Skeletal muscle satellite cell (primary cell): Measurements from ENCODE around the gene ADGRG7.
"Not testable (repeated sequence)": the region's sequence is repeated elsewhere in the genome, so short reads cannot be mapped to it uniquely, and the experiment has no call there.

Source experiments
- H3K27me3 ChIP-seq: 2 replicates; pipeline ENCODE4 v1.7.0; 2013; ENCODE audit warnings: low read length; ENCODE audit not compliant: control insufficient read depth, insufficient read depth
- H3K36me3 ChIP-seq: 2 replicates; pipeline ENCODE4 v1.7.0; 2013; ENCODE audit warnings: mild to moderate bottlenecking, control low read depth, low read length; ENCODE audit not compliant: insufficient read depth
- H3K4me1 ChIP-seq: 2 replicates; pipeline ENCODE4 v1.7.0; 2013; ENCODE audit warnings: low read length; ENCODE audit not compliant: control insufficient read depth, insufficient read depth
- H3K4me2 ChIP-seq: 2 replicates; pipeline ENCODE4 v1.7.0; 2013; ENCODE audit warnings: mild to moderate bottlenecking, low read length
- H3K4me3 ChIP-seq: 2 replicates; pipeline ENCODE4 v1.7.0; 2013; ENCODE audit warnings: low read length
- H3K9ac ChIP-seq: 2 replicates; pipeline ENCODE4 v1.7.0; 2013; ENCODE audit warnings: mild to moderate bottlenecking, low read depth, low read length, moderate library complexity
- H3K9me3 ChIP-seq: replicated peaks from 2 replicates; pipeline ENCODE4 v1.7.0; 2013; ENCODE audit warnings: mild to moderate bottlenecking, control low read depth, low read length

Gene ADGRG7

DNA sequence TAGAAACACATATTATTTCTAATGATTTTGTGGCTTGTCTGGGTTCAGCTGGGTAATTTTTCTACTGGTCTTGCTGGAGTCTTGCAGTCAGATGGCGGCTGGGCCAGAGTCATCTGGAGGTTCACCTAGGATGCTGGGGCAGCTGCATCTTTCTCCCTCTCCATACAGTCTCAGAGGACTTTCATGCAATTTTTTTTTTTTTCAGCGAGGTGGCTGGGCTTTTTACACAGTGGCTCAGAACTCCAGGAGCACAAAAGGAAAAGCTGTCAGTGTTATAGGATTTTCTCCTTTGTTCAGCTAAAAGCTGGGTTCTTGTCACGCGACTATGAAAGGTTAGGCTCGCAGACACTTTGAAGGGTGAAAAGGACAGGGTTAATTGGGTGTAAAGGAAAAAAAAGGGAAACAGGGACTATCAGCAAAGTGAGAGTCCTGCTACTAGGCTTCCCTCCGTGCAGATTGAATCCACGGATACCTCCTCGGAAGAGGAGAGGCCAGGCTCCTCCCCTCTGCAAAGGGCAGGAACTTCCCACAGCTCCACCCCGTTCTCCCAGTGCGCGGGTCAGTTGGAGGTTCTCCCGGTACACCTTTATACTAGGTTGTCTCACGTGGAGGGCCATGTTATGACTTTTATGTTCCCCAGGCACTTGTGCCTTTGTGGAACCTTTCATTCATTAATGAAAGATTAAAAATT, 44.3 kb downstream of the ADGRG7 start:
- Histone ChIP-seq H3K9ac (no peak overlapping the region), H3K9me3 (no peaks in the 10 kb centered on the region), H3K36me3 (no peaks in the 10 kb centered on the region), H3K4me2 (no peak overlapping the region), H3K4me1 (peaks cover 15% of the 10 kb centered on the region), H3K27me3 (no peaks in the 10 kb centered on the region), H3K4me3 (no peak overlapping the region)

DNA sequence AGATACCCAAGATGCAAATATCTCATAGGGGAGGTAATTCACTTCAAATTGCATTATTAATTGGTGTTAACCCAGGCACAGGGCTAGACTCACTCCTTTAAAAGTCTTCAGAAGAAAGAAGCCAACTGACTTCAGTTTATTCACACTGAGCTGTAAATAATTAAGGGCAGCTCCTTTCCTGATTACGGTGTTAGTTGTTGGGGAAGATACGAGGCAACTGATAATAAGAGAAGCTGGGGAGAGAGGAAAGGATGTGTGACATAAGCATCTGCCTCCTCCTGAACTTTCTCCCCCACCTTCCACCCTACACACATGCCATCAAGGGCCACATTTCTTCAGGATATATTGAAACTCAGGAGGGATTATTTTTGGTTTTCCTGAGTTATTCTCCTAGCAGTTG, 47.5 kb downstream of the ADGRG7 start:
- no peak overlapping the region for H3K4me2 ChIP-seq
- H3K27me3 ChIP-seq: no peaks in the 10 kb centered on the region
- no peaks in the 10 kb centered on the region for H3K9me3 ChIP-seq
- H3K4me1 ChIP-seq: no peaks in the 10 kb centered on the region
- H3K36me3 ChIP-seq: no peaks in the 10 kb centered on the region
- no peak overlapping the region for H3K9ac ChIP-seq
- no peak overlapping the region for H3K4me3 ChIP-seq

DNA sequence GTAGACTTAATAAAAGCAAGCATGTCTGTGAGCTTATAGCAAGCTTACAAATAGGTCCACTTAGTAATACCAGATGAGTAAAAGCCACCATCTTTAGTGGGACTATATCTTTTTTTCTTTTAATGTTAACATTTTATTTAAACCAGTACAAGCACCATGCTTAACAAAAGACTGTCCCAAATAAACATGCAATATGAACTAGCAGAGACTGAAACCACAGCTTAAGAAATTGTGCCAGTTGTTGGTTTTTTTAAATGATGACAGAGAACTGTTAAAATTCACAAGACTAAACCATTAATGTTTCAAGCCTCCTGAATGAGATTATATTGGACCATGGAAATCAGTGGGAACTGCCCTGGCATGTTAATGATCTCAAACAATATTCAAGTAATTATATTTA, 51.9 kb downstream of the ADGRG7 start:
- H3K4me3 ChIP-seq, H3K4me2 ChIP-seq, H3K9ac ChIP-seq, H3K36me3 ChIP-seq, H3K9me3 ChIP-seq, H3K4me1 ChIP-seq: not testable (repeated sequence)
- H3K27me3 ChIP-seq: peaks cover 10% of the 10 kb centered on the region

DNA sequence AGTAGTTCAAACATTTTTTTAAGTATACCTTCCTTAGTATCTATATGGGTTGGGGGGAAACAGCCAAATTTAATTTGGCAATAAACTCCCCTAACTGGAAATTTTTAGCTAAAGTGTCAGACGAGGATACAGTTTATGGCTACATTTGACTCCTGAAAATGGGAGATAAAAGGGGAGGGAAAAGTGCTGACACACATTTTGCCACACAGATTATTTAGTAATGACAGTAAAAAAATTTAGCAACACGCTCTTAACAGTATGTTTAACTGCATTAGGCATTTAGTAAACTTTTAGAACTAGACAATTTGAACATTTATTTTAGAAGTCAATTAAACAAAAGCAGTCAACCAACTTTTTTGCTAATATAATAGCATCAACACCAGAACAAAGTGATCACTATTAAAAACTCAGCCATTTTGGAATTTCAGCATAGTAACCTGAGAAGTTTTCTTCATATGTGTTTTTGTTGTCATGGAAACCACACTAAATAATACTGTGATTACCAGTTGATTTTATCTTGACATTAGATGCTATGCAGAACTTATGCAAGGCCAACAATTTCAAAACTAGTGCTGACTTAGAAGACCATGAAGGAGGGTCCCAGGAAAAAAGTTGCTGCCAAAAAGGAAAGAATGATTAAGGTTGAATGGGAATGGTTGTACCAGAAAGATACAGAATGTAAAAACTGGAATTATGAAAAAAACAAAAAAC, 52.9 kb downstream of the ADGRG7 start:
- Histone ChIP-seq H3K27me3 (peaks cover 10% of the 10 kb centered on the region), H3K4me1 (no peaks in the 10 kb centered on the region), H3K9me3 (no peaks in the 10 kb centered on the region), H3K4me2 (no peak overlapping the region), H3K9ac (no peak overlapping the region), H3K4me3 (no peak overlapping the region), H3K36me3 (no peaks in the 10 kb centered on the region)

GRCh38 chr3:100665230-100665629, 55.8 kb downstream of the ADGRG7 start:
- no peaks in the 10 kb centered on the region for H3K9me3 ChIP-seq
- H3K9ac ChIP-seq: no peak overlapping the region

DNA sequence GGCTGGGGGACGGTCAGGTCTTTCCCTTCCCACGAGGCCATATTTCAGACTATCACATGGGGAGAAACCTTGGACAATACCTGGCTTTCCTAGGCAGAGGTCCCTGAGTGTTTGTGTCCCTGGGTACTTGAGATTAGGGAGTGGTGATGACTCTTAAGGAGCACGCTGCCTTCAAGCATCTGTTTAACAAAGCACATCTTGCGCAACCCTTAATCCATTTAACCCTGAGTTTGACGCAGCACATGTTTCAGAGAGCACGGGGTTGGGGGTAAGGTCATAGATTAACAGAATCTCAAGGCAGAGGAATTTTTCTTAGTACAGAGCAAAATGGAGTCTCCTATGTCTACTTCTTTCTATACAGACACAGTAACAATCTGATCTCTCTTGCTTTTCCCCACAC, 57.3 kb downstream of the ADGRG7 start:
- not testable (repeated sequence) for H3K9ac ChIP-seq, H3K4me3 ChIP-seq, H3K9me3 ChIP-seq, H3K4me1 ChIP-seq, H3K36me3 ChIP-seq, H3K4me2 ChIP-seq
- H3K27me3 ChIP-seq: peaks cover 15% of the 10 kb centered on the region

More at GRCh38 chr3:100665230-100665629, 55.8 kb downstream of the ADGRG7 start:
- Histone ChIP-seq H3K36me3 (no peaks in the 10 kb centered on the region), H3K27me3 (peaks cover 15% of the 10 kb centered on the region), H3K4me3 (no peak overlapping the region), H3K4me1 (no peaks in the 10 kb centered on the region), H3K4me2 (no peak overlapping the region)

- H3K9ac ChIP-seq, H3K4me1 ChIP-seq: not testable (repeated sequence)
Observed at GRCh38 chr3:100667316-100667715, 57.9 kb downstream of the ADGRG7 start.

GRCh38 chr3:100670995-100671394, 61.6 kb downstream of the ADGRG7 start:
- H3K9ac ChIP-seq, H3K4me2 ChIP-seq, H3K36me3 ChIP-seq, H3K9me3 ChIP-seq, H3K4me3 ChIP-seq, H3K4me1 ChIP-seq: not testable (repeated sequence)
- peaks cover 12% of the 10 kb centered on the region for H3K27me3 ChIP-seq

More at GRCh38 chr3:100667316-100667715, 57.9 kb downstream of the ADGRG7 start:
- H3K4me3 ChIP-seq, H3K9me3 ChIP-seq, H3K36me3 ChIP-seq, H3K4me2 ChIP-seq: not testable (repeated sequence)
- H3K27me3 ChIP-seq: peaks cover 15% of the 10 kb centered on the region

GRCh38 chr3:100681496-100681895, 72.1 kb downstream of the ADGRG7 start:
- no peaks in the 10 kb centered on the region for H3K9me3 ChIP-seq
- H3K36me3 ChIP-seq: no peaks in the 10 kb centered on the region
- H3K4me1 ChIP-seq: no peaks in the 10 kb centered on the region
- no peak overlapping the region for H3K9ac ChIP-seq
- H3K27me3 ChIP-seq: peaks cover 5% of the 10 kb centered on the region
- no peak overlapping the region for H3K4me2 ChIP-seq
- no peak overlapping the region for H3K4me3 ChIP-seq

- Histone ChIP-seq H3K27me3 (peaks cover 5% of the 10 kb centered on the region), H3K4me1 (no peaks in the 10 kb centered on the region), H3K9ac (no peak overlapping the region), H3K4me2 (peak overlapping the region; percentile 11), H3K4me3 (no peak overlapping the region), H3K9me3 (no peaks in the 10 kb centered on the region), H3K36me3 (no peaks in the 10 kb centered on the region)
Observed at GRCh38 chr3:100682056-100682853, 72.9 kb downstream of the ADGRG7 start.

GRCh38 chr3:100682854-100683760, 73.7 kb downstream of the ADGRG7 start:
- H3K36me3 ChIP-seq: no peaks in the 10 kb centered on the region
- H3K4me2 ChIP-seq: peak overlapping the region; percentile 11
- peaks cover under 1% of the 10 kb centered on the region for H3K27me3 ChIP-seq
- H3K4me3 ChIP-seq: no peak overlapping the region
- no peaks in the 10 kb centered on the region for H3K4me1 ChIP-seq
- no peak overlapping the region for H3K9ac ChIP-seq
- no peaks in the 10 kb centered on the region for H3K9me3 ChIP-seq
